Progenitor cell of endocrine pancreas (in vitro differentiated cells): Measurements from ENCODE around the gene PSEN2. TPM values are rescaled to one million over a fixed set of nuclear protein-coding genes. Genes with fewer than 3 reads are reported as not detected.
"Not testable (repeated sequence)": the region's sequence is repeated elsewhere in the genome, so short reads cannot be mapped to it uniquely, and the experiment has no call there.

Experiments
- DNase-seq: peaks from one replicate; pipeline ENCODE4 v3.0.0; 2021; ENCODE audit warnings: low spot score; ENCODE audit not compliant: unreplicated experiment
- H3K27ac Mint-ChIP-seq: 2 replicates; pipeline ENCODE4 v1.8.0; 2021; ENCODE audit warnings: mild to moderate bottlenecking, moderate library complexity, mixed read lengths
- H3K27me3 Mint-ChIP-seq: 2 replicates; pipeline ENCODE4 v1.8.0; 2021; ENCODE audit warnings: mixed read lengths
- H3K36me3 Mint-ChIP-seq: 2 replicates; pipeline ENCODE4 v1.8.0; 2022; ENCODE audit warnings: mixed read lengths; ENCODE audit not compliant: insufficient read depth
- H3K4me1 Mint-ChIP-seq: 2 replicates; pipeline ENCODE4 v1.8.0; 2021; ENCODE audit warnings: low read depth, mixed read lengths
- H3K4me3 Mint-ChIP-seq: 2 replicates; pipeline ENCODE4 v1.8.0; 2021; ENCODE audit warnings: low read depth, mild to moderate bottlenecking, moderate library complexity, mixed read lengths
- H3K9me3 Mint-ChIP-seq: 2 replicates; pipeline ENCODE4 v1.8.0; 2021; ENCODE audit warnings: low read depth, mixed read lengths
- total RNA-seq: library from RNA; stranded (reverse); gene quantifications from 2 replicates; pipeline ENCODE4 v1.2.1, GENCODE V29; 2021
- TF ChIP-seq, protein P1 (sequence below): fragments of 200-600 bp; sonication (generic); IDR thresholded peaks from one replicate; pipeline ENCODE4 v1.5.0; 2021; ENCODE audit warnings: antibody characterized with exemption, mild to moderate bottlenecking; ENCODE audit not compliant: unreplicated experiment

Gene PSEN2
- total RNA-seq, 1 donor from 2014 or later, result 27.5 TPM

DNA sequence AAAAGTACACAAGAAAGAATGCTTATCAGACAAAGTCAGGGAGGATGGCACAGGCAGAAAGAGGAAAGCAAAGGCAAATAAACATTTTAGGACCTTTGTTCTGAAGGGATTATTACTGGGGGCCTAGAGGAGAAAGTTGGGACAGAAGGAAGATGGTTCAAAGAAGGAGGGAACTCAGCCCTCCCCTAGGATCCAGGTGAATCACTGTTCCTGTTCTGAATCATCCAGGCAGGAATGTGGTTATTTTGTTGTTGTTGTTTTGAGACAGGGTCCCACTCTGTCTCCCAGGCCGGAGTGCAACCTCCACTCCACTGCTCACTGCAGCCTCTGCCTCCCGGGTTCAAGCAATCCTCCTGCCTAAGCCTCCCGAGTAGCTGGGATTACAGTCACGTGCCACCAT is 38.5 kb upstream of the PSEN2 start:
- TF ChIP-seq, protein P1, sequence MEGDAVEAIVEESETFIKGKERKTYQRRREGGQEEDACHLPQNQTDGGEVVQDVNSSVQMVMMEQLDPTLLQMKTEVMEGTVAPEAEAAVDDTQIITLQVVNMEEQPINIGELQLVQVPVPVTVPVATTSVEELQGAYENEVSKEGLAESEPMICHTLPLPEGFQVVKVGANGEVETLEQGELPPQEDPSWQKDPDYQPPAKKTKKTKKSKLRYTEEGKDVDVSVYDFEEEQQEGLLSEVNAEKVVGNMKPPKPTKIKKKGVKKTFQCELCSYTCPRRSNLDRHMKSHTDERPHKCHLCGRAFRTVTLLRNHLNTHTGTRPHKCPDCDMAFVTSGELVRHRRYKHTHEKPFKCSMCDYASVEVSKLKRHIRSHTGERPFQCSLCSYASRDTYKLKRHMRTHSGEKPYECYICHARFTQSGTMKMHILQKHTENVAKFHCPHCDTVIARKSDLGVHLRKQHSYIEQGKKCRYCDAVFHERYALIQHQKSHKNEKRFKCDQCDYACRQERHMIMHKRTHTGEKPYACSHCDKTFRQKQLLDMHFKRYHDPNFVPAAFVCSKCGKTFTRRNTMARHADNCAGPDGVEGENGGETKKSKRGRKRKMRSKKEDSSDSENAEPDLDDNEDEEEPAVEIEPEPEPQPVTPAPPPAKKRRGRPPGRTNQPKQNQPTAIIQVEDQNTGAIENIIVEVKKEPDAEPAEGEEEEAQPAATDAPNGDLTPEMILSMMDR, result no peak
- DNase-seq, result no peak
- Mint-ChIP-seq H3K4me1 (peaks cover 2% of the 10 kb centered on the region), H3K36me3 (no peaks in the 10 kb centered on the region), H3K27ac (no peak overlapping the region), H3K27me3 (peaks cover 3% of the 10 kb centered on the region), H3K4me3 (no peak overlapping the region), H3K9me3 (peaks cover 5% of the 10 kb centered on the region)

DNA sequence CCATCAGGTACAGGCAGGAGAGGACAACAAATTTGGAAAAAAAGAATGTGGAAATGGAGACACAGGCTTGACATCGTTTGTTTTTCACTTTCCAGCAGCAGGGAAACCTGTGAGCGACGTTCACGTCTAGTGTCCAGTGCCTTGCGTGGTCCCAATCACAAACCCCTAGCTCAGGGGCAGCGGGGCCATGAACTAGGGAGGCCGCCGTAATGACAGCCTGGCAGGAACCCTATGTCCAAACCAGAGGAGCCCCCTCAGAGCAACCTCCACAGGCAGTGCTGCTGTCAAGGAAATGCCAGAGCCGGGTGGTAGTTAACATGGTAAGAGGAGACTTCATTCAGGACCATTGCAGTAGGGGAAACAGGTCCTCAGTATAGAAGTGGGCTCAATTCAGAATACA is 37.8 kb upstream of the PSEN2 start:
- no peaks in the 10 kb centered on the region for H3K36me3 Mint-ChIP-seq
- peaks cover 5% of the 10 kb centered on the region for H3K9me3 Mint-ChIP-seq
- DNase-seq, result no peak

DNA sequence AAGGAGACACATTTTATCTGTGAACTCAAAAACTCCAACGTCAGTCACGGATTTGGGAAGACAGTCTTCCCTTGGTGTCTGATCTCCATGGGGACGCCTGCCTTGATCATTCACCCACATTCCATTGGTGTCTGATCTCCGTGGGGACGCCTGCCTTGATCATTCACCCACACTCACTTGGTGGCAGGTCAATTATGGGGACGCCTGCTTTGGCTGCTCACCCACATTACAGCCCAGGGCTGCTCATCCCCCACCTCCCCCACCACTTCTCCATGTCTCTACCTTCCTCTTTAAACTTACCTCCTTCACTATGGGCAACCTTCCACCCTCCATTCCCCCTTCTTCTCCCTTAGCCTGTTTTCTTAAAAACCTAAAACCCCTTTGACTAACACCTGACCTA is 36.2 kb upstream of the PSEN2 start:
- not testable (repeated sequence) for H3K36me3 Mint-ChIP-seq, H3K27me3 Mint-ChIP-seq, H3K27ac Mint-ChIP-seq, H3K9me3 Mint-ChIP-seq, DNase-seq, H3K4me3 Mint-ChIP-seq, H3K4me1 Mint-ChIP-seq

More for the DNA sequence above, 37.8 kb upstream of the PSEN2 start:
- Mint-ChIP-seq H3K27ac (no peak overlapping the region), H3K4me3 (no peak overlapping the region), H3K27me3 (no peaks in the 10 kb centered on the region), H3K4me1 (peaks cover 2% of the 10 kb centered on the region)
- TF ChIP-seq, protein P1, result no peak

DNA sequence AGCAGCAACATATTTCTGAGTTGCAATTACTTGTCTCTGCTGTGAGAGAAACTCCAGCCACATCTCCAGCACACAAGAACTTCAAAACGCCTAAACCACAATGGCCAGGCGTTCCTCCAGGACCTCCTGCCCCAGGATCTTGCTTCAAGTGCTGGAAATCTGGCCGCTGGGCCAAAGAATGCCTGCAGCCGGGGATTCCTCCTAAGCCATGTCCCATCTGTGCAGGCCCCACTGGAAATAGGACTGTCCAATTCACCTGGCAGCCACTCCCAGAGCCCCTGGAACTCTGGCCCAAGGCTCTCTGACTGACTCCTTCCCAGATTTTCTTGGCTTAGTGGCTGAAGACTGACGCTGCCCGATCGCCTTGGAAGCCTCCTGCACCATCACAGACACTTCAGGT is 35.0 kb upstream of the PSEN2 start:
- not testable (repeated sequence) for DNase-seq, H3K27ac Mint-ChIP-seq, H3K27me3 Mint-ChIP-seq, H3K36me3 Mint-ChIP-seq, H3K4me3 Mint-ChIP-seq, H3K9me3 Mint-ChIP-seq, H3K4me1 Mint-ChIP-seq

DNA sequence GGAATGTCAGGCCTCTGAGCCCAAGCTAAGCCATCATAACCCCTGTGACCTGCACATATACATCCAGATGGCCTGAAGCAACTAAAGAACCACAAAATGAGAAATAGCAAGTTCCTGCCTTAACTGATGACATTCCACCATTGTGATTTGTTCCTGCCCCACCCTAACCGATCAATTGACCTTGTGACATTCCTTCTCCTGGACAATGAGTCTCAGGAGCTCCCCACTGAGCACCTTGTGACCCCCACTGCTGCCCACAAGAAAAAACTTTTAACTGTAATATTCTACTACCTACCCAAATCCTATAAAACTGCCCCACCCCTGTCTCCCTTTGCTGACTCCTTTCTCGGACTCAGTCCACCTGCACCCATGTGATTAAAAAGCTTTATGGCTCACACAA is 32.5 kb upstream of the PSEN2 start:
- not testable (repeated sequence) for H3K4me3 Mint-ChIP-seq, DNase-seq, H3K4me1 Mint-ChIP-seq, H3K27me3 Mint-ChIP-seq, H3K9me3 Mint-ChIP-seq, H3K27ac Mint-ChIP-seq, H3K36me3 Mint-ChIP-seq

DNA sequence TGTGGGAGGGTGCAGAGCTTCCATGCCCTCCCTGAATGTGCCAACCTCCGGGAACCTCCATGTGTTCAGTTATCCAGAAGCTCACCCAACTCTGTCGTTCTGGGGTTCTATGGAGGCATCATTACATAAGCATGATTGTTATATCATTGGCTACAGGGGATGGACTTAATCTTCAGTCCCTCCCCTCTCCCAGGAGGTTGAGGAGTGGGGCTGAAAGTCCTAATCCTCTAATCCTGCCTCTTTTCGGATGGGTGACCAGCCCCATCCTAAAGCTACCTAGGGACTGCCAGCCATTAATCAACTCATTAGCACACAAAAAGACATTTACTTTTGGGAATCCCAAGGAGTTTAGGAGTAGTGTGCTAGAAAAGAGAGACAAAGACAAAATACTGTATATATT is 32.0 kb upstream of the PSEN2 start:
- no peak overlapping the region for H3K27ac Mint-ChIP-seq
- H3K36me3 Mint-ChIP-seq, result no peaks in the 10 kb centered on the region
- H3K4me3 Mint-ChIP-seq, result no peak overlapping the region
- no peaks in the 10 kb centered on the region for H3K4me1 Mint-ChIP-seq
- H3K27me3 Mint-ChIP-seq, result no peaks in the 10 kb centered on the region
- TF ChIP-seq, protein P1, result no peak
- DNase-seq, result no peak
- peaks cover 5% of the 10 kb centered on the region for H3K9me3 Mint-ChIP-seq

DNA sequence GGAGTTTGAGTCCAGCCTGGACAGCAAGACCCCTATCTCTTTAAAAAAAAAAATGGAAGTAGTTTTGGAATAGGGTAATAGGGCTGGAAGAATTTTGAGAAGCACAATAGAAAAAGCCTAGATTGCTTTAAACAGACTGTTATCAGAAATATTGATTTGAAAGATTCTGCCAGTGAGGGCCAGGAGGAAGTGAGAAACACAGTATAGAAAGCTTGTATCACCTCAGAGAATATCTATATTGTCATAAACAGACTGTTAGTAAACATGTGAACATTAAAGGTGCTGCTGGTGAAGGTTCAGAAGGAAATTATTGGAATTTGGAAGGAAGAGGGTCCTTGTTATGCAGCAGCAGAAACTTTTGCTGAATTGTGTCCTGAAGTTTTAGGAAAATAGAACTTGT is 24.8 kb upstream of the PSEN2 start:
- Mint-ChIP-seq H3K27ac (no peak overlapping the region), H3K36me3 (no peaks in the 10 kb centered on the region), H3K9me3 (peaks cover 7% of the 10 kb centered on the region), H3K27me3 (no peaks in the 10 kb centered on the region), H3K4me1 (peaks cover 3% of the 10 kb centered on the region), H3K4me3 (no peak overlapping the region)
- DNase-seq, result no peak
- TF ChIP-seq, protein P1, result no peak
